Stimulated activated CD4-positive, alpha-beta T cell treated with anti-CD3 and anti-CD28 coated beads, Interleukin-12 subunit alpha, Interleukin-12 subunit beta, amount 100 ng/mL, for 48 hours (primary cell): Measurements from ENCODE around the gene COL12A1.

Experiments used
- DNase-seq, 3 donors: peaks; one replicate each; pipeline ENCODE4 v3.0.0-alpha.2; 2020; ENCODE audit warnings: low read depth in 2 of 3, low spot score in 1 of 3

COL12A1 gene

GRCh38 chr6:75180864-75181263 lies 25.0 kb downstream of the COL12A1 start:
- DNase-seq: no peak

- DNase-seq: no peak
Observed at GRCh38 chr6:75178757-75179156, 27.1 kb downstream of the COL12A1 start.

- no peak for DNase-seq
Observed at GRCh38 chr6:75176076-75176582, 29.7 kb downstream of the COL12A1 start.

- no peak for DNase-seq
Observed at GRCh38 chr6:75171986-75172385, 33.9 kb downstream of the COL12A1 start.

GRCh38 chr6:75171567-75171966 lies 34.3 kb downstream of the COL12A1 start:
- no peak for DNase-seq

GRCh38 chr6:75170691-75171560 lies 34.9 kb downstream of the COL12A1 start:
- no peak for DNase-seq

GRCh38 chr6:75169689-75170586 lies 35.9 kb downstream of the COL12A1 start:
- no peak for DNase-seq

- DNase-seq: no peak
Observed at GRCh38 chr6:75167851-75168250, 38.0 kb downstream of the COL12A1 start.

- DNase-seq: no peak
Observed at GRCh38 chr6:75167325-75167724, 38.5 kb downstream of the COL12A1 start.

GRCh38 chr6:75166773-75167172 lies 39.1 kb downstream of the COL12A1 start:
- no peak for DNase-seq

GRCh38 chr6:75166236-75166635 lies 39.6 kb downstream of the COL12A1 start:
- no peak for DNase-seq

GRCh38 chr6:75158176-75158575 lies 47.7 kb downstream of the COL12A1 start:
- DNase-seq: no peak

GRCh38 chr6:75157336-75157735 lies 48.5 kb downstream of the COL12A1 start:
- DNase-seq: no peak

GRCh38 chr6:75156186-75156878 lies 49.5 kb downstream of the COL12A1 start:
- no peak for DNase-seq

- no peak for DNase-seq
Observed at GRCh38 chr6:75155631-75156030, 50.2 kb downstream of the COL12A1 start.

- DNase-seq: no peak
Observed at GRCh38 chr6:75154973-75155372, 50.9 kb downstream of the COL12A1 start.

- no peak for DNase-seq
Observed at GRCh38 chr6:75150685-75151412, 55.0 kb downstream of the COL12A1 start.

- no peak for DNase-seq
Observed at GRCh38 chr6:75149696-75150095, 56.2 kb downstream of the COL12A1 start.

- DNase-seq: no peak
Observed at GRCh38 chr6:75149240-75149639, 56.6 kb downstream of the COL12A1 start.

GRCh38 chr6:75147512-75147911 lies 58.3 kb downstream of the COL12A1 start:
- DNase-seq: no peak

- no peak for DNase-seq
Observed at GRCh38 chr6:75145976-75146375, 59.9 kb downstream of the COL12A1 start.
